PC-9 (cell line): ENCODE measurements around the gene TEX51. TPM values are rescaled to one million over a fixed set of nuclear protein-coding genes. Genes with fewer than 3 reads are reported as not detected.

ENCODE experiments used
- BruUV-seq: library from RNA; stranded (reverse); fragments of 400-500 nt; replicated peaks from 2 replicates; lab custom pipeline; 2021; lab: Mats Ljungman, UMichigan
- CTCF ChIA-PET: fragments of 300-600 bp; sonication (Branson Sonifier 250); formaldehyde crosslinking; loops from one replicate; lab custom pipeline; 2022; ENCODE audit warnings: antibody characterized with exemption; lab: Charles Lee
- POLR2A ChIA-PET: fragments of 300-600 bp; sonication (Branson Sonifier 250); formaldehyde crosslinking; loops from one replicate; lab custom pipeline; 2022; ENCODE audit warnings: antibody characterized with exemption; ENCODE audit not compliant: unreplicated experiment; lab: Charles Lee
- DNase-seq, 2 experiments: peaks; one replicate each; pipeline versions ENCODE4 v3.0.0 to v3.0.0-alpha.2; 2015 to 2022; ENCODE audit warnings: mixed read lengths in 1 of 2
- H2AFZ ChIP-seq: fragments of 200-600 bp; sonication (generic); 2 replicates; pipeline ENCODE4 v1.8.1; 2017; ENCODE audit warnings: antibody characterized with exemption
- H3F3A ChIP-seq: fragments of 200-600 bp; sonication (generic); 2 replicates; pipeline ENCODE4 v1.8.1; 2017; ENCODE audit warnings: antibody characterized with exemption, mild to moderate bottlenecking, low read depth; ENCODE audit not compliant: insufficient read depth
- H3K27ac ChIP-seq: fragments of 200-600 bp; sonication (generic); 2 replicates; pipeline ENCODE4 v1.6.1; 2016; ENCODE audit warnings: mixed run types
- H3K27me3 ChIP-seq: fragments of 200-600 bp; sonication (generic); 2 replicates; pipeline ENCODE4 v1.6.1; 2016; ENCODE audit warnings: low read depth, mixed run types; ENCODE audit not compliant: insufficient read depth
- H3K36me3 ChIP-seq: fragments of 200-600 bp; sonication (generic); 2 replicates; pipeline ENCODE4 v1.6.1; 2016; ENCODE audit warnings: low read depth, mixed run types
- H3K4me1 ChIP-seq: fragments of 200-600 bp; sonication (generic); replicated peaks from 2 replicates; pipeline ENCODE4 v1.6.1; 2016; ENCODE audit warnings: mixed run types; ENCODE audit not compliant: insufficient read depth
- H3K4me2 ChIP-seq: fragments of 200-600 bp; sonication (generic); 2 replicates; pipeline ENCODE4 v1.6.1; 2017; ENCODE audit warnings: mixed run types
- H3K4me3 ChIP-seq: fragments of 200-600 bp; sonication (generic); 2 replicates; pipeline ENCODE4 v1.6.1; 2016; ENCODE audit warnings: mixed run types
- H3K79me2 ChIP-seq: fragments of 200-600 bp; sonication (generic); 2 replicates; pipeline ENCODE4 v1.6.1; 2017; ENCODE audit warnings: low read depth, mixed run types
- H3K9me2 ChIP-seq: fragments of 200-600 bp; sonication (generic); 2 replicates; pipeline ENCODE4 v1.8.1; 2017; ENCODE audit warnings: mild to moderate bottlenecking; ENCODE audit not compliant: insufficient read depth
- H3K9me3 ChIP-seq: fragments of 200-600 bp; sonication (generic); 2 replicates; pipeline ENCODE4 v1.8.1; 2016; ENCODE audit warnings: low read depth; ENCODE audit not compliant: insufficient read depth
- H4K20me1 ChIP-seq: fragments of 200-600 bp; sonication (generic); 2 replicates; pipeline ENCODE4 v1.8.1; 2017; ENCODE audit not compliant: insufficient read depth
- CTCF ChIP-seq: fragments of 200-600 bp; sonication (generic); conservative IDR thresholded peaks from 2 replicates; pipeline ENCODE4 v1.6.1; 2017; ENCODE audit warnings: mixed run types, antibody characterized with exemption, mild to moderate bottlenecking, moderate library complexity
- EZH2 ChIP-seq: fragments of 200-600 bp; sonication (generic); IDR thresholded peaks from 2 replicates; pipeline ENCODE4 v1.8.0; 2017; ENCODE audit warnings: antibody characterized with exemption, low read depth
- intact Hi-C: fragments of 100-400 bp; cut with micrococcal nuclease; formaldehyde crosslinking; loops from one replicate; pipeline ENCODE4 v1.10.0; 2022; ENCODE audit not compliant: unreplicated experiment
- total RNA-seq: library from RNA; stranded (reverse); gene quantifications from 2 replicates; pipeline ENCODE4 v1.2.3, GENCODE V29; 2021

Gene TEX51
- total RNA-seq, 1 experiment from 2014 or later: not detected

DNA sequence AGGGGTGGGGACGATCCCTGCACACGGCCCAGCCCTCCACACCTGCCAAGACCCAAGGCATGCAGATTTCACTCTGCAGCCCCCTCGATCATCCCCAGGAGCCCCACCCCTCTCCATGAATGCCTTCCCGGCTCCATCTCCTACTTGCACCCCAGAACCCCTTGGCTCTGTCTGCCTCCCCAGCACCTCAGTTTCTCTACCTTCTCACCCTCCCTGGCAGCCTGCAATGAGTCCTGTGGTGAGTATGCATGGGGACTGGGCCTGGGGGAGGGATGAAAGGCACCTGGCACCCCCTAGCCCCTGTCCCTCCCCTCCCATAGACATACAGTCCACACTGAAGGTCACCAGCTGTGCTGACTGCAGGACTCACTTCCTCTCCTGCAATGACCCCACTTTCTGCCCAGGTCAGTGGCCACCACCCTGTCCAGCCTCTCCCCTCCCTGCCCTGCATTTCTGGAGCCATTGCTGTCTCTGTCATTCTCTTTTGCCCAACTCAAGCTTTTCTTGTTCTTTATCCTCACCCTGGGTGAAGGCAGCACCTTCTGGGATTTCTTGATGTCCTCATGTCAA, 1.0 kb downstream of the TEX51 start:
- no peak for DNase-seq
- Histone ChIP-seq H2AFZ (no peak overlapping the region), H3K9me3 (no peaks in the 10 kb centered on the region), H3K27ac (no peak overlapping the region), H3K79me2 (no peaks in the 10 kb centered on the region), H3F3A (no peaks in the 10 kb centered on the region), H4K20me1 (no peaks in the 10 kb centered on the region), H3K27me3 (peaks cover 97% of the 10 kb centered on the region), H3K36me3 (no peaks in the 10 kb centered on the region), H3K4me3 (no peak overlapping the region), H3K4me1 (no peaks in the 10 kb centered on the region), H3K9me2 (no peaks in the 10 kb centered on the region), H3K4me2 (no peak overlapping the region)
- no peak for TF ChIP-seq CTCF
- no peak for TF ChIP-seq EZH2
- intact Hi-C loops: no loop called here
- ChIA-PET CTCF (no interaction called here), POLR2A (no interaction called here)
- BruUV-seq: no TSS peak

- Histone ChIP-seq H3K9me2 (no peaks in the 10 kb centered on the region), H3F3A (no peaks in the 10 kb centered on the region), H3K27ac (no peak overlapping the region), H3K36me3 (no peaks in the 10 kb centered on the region), H3K4me3 (no peak overlapping the region), H4K20me1 (no peaks in the 10 kb centered on the region), H2AFZ (no peak overlapping the region), H3K79me2 (no peaks in the 10 kb centered on the region), H3K4me1 (no peaks in the 10 kb centered on the region), H3K27me3 (peaks cover 97% of the 10 kb centered on the region), H3K4me2 (no peak overlapping the region), H3K9me3 (no peaks in the 10 kb centered on the region)
- no peak for DNase-seq
- TF ChIP-seq EZH2 (no peak), CTCF (no peak)
- BruUV-seq: no TSS peak
- CTCF ChIA-PET: no interaction called here
- POLR2A ChIA-PET: no interaction called here
- intact Hi-C loops: no loop called here
These were observed 2.1 kb downstream of the TEX51 start for GRCh38 chr2:126900646-126901319.

GRCh38 chr2:126901459-126901858, 2.8 kb downstream of the TEX51 start:
- H3K27me3 ChIP-seq: peaks cover 97% of the 10 kb centered on the region
- H3K36me3 ChIP-seq: no peaks in the 10 kb centered on the region
- no peak for DNase-seq
- no peak overlapping the region for H2AFZ ChIP-seq
- POLR2A ChIA-PET: no interaction called here
- H3K9me3 ChIP-seq: no peaks in the 10 kb centered on the region
- TF ChIP-seq EZH2 (no peak), CTCF (no peak)
- no peaks in the 10 kb centered on the region for H3K9me2 ChIP-seq
- CTCF ChIA-PET: no interaction called here
- no peaks in the 10 kb centered on the region for H4K20me1 ChIP-seq
- H3F3A ChIP-seq: no peaks in the 10 kb centered on the region
- no peaks in the 10 kb centered on the region for H3K79me2 ChIP-seq
- BruUV-seq: no TSS peak
- no peak overlapping the region for H3K4me2 ChIP-seq
- intact Hi-C loops: no loop called here
- H3K27ac ChIP-seq: no peak overlapping the region
- H3K4me3 ChIP-seq: no peak overlapping the region
- H3K4me1 ChIP-seq: no peaks in the 10 kb centered on the region
